ENCODE data around the gene GFM2.
A peak's percentile ranks its signal among the peaks of the same experiment; 100 is the strongest.
"Not testable (repeated sequence)": the region's sequence is repeated elsewhere in the genome, so short reads cannot be mapped to it uniquely, and the experiment has no call there.

The GFM2 gene

GRCh38 chr5:74766849-74767578, at the start of gene GFM2, which contains the start of gene NSA2:
Gene GFM2 (minus strand): TSS chr5:74767117. CDS start chr5:74763742, 3,375 bp downstream.
Gene NSA2 (plus strand): TSS chr5:74767249. CDS start chr5:74767361, 112 bp downstream.
- peak; percentile 91 for DNase-seq (ENCODE audit: low read depth)

GRCh38 chr5:74810915-74811314, 44.0 kb upstream of the GFM2 start:
- DNase-seq (ENCODE audit: low read depth): peak; percentile 47

- DNase-seq (ENCODE audit: low read depth): no peak
These were observed 35.0 kb upstream of the GFM2 start for GRCh38 chr5:74801941-74802340.

GRCh38 chr5:74801197-74801596, 34.3 kb upstream of the GFM2 start:
- DNase-seq (ENCODE audit: low read depth): no peak

DNA sequence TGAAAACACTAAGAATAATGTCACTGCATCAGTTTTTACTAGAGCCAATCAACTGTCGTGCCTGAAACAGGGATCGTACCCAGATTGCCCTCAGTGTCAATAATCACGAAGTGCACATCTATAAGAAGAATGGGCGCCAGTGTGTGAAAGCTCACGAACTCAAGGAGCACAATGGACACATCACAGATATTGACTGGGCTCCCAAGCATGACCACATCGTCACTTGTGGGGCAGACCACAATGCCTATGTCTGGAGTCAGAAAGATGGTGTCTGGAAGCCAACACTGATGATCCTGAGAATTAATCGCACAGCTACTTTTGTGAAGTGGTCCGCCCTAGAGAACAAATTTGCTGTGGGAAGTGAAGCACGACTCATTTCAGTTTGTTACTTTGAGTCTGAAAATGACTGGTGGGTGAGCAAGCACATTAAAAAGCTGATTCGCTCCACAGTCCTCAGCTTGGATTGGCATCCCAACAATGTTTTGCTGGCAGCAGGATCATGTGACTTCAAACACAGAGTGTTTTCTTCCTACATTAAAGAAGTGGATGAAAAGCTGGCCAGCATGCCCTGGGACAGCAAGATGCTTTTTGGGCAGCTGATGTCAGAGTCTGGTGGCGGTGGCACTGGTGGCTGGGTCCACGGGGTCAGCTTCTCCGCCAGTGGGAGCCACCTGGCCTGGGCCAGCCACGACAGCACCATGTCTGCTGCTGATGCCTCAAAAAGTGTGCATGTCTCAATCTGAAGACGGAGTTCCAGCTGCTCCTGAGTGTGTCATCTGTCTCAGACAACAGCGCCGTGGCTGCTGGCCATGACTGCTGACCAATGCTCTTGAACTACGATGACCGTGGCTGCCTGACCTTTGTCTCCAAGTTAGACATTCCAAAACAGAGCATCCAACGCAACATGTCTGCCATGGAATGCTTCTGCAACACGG, 32.3 kb upstream of the GFM2 start:
- peak; percentile 57 for DNase-seq (ENCODE audit: low read depth)

DNA sequence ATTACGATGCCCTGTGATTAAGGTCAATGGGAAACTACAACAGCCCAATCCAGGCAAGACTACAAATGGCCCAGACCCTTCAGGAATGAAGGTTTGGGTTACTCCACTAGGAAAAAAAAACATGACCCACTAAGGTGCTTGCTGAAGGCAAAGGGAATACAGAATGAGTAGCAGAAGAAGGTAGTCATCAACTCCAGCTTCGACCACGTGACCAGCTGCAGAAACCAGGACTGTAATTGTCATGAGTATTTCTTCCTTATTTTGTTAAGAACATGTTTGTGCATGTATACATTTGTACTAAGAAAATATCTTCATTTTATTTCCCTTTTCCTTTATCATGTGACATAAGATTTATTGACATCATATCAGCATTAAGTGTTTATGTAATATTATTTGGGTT, 24.8 kb upstream of the GFM2 start:
- not testable (repeated sequence) for DNase-seq (ENCODE audit: low read depth)

DNA sequence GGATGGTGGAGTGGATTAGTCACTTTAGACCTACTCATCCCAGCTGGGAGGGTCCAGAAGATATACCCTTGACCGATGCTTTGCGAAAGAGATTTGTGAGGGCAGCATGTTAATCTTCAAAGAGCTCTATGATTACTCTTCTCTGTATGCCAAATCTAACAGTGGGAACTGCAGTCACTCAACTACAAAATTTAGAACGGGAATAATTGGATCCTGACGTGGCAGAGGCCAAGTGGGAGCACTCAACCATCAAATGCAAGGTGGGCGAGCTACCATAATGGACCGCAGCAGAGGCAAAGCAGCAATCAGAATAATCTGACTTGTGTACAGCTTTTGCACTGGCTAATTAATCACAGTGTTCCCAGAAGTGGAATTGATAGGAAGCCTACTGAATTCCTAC, 20.5 kb upstream of the GFM2 start:
- no peak for DNase-seq (ENCODE audit: low read depth)

DNA sequence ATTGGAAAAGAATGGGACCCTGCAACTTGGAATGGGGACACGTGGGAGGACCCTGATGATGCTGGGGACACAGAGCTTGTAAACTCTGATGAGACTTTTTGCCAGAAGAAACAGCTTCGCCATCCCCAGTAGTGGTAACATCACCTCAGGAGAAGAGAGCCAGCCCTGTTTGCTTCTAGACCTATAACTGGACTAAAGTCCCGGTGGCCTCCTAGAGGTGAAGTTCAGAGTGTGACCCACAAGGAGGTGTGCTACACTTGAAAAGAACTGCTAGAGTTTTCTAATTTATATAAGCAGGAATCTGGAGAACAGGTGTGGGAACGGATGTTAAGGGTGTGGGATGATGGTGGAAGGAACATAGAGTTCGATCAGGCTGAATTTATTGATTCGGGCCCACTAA, 19.9 kb upstream of the GFM2 start:
- DNase-seq (ENCODE audit: low read depth): no peak

DNA sequence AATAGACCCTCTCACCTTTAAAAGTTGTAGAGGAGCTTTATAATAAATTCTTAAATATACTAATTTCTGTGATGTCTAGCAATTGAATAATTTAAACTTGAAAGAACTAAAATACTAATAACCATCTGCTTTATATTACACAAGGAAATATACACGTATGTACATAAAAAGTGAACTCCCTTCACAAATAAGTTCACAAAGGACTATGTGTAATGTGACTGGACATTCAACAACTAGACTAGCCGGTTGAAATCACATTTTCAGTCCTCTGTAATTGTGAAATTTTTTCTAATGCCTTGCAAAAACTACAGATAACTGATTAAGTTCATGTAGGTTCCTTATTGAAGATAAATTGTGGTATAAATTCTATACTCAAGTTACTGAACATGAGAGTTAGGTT, 11.7 kb upstream of the GFM2 start:
- DNase-seq (ENCODE audit: low read depth): no peak

DNA sequence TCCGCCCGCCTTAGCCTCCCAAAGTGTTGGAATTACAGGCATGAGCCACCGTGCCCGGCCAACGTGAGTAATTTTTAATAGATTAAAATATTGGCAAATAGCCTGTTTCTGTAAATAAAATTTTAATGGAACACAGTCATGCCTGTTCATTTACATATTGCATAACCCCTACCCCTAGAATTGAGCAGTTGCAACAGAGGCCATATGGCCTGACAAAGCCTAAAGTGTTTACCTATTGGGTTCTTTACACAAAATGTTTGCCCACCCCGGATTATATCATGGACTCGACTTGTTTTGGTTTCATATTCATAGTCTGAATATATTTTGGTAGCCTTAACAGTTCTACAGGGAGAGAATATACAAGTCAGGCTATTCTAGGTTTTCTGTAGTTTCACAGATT, 5.4 kb upstream of the GFM2 start:
- DNase-seq (ENCODE audit: low read depth): no peak

- peak; percentile 69 for DNase-seq (ENCODE audit: low read depth)
These were observed 629 bp upstream of the GFM2 start for GRCh38 chr5:74767579-74767913.

DNA sequence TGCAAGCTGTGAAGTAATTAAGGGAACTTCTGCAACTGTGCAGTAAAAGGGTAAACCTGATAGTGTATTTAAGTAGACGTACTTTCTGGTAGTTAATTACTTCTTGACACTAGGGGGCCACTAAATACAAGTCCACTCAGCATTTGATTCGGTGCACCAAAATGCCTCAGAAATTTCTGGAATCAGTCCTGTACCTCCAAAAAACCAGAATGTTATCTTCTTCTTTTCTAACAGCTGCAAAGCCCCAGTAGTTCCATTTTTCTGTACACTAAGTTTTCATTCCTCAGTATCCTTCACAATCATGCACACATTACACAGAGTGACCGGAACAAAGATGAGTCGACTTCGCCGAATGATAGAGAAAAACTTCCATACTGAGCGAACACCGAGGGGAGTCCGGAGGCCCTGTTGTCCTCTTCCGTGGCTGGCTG, 484 bp downstream of the GFM2 start:
- DNase-seq (ENCODE audit: low read depth): peak; percentile 50

GRCh38 chr5:74765929-74766328, 988 bp downstream of the GFM2 start:
- no peak for DNase-seq (ENCODE audit: low read depth)

GRCh38 chr5:74765201-74765600, 1.7 kb downstream of the GFM2 start:
- peak; percentile 6 for DNase-seq (ENCODE audit: low read depth)

DNA sequence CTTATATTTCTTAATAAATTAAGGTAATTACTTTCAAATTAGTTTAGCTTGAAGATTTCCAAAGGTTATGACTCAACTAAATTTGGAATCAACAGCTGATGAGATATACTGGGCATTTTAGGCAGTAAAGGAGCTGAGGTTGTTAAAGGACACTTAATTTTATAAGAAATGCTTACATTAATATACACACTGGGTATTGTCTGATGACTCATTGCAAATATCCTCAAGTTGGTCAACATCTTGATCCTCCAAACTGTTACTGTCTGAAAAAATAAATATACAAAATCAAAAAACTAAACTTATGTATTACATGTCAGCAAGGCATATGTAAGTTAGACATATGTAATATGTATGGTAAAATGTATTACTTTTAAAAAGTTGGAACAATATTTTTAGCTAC, 3.4 kb downstream of the GFM2 start:
- DNase-seq (ENCODE audit: low read depth): peak; percentile 5

DNA sequence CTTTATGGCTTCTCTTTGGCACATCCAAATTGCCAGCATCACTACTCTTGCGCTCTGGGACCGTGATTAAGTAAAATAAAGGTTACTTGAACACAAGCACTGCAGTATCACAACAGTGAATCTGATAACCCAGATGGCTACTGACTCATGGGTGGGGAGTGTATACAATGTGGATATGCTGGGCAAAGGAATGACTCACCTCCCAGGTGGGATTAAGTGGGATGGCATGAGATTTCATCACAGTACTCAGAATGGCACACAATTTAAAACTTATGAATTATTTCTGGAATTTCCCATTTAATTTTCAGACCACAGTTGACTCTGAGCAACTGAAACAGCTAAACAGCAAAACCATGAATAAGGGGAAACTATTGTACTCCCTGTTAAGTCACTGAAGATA, 4.3 kb downstream of the GFM2 start:
- peak; percentile 72 for DNase-seq (ENCODE audit: low read depth)

DNA sequence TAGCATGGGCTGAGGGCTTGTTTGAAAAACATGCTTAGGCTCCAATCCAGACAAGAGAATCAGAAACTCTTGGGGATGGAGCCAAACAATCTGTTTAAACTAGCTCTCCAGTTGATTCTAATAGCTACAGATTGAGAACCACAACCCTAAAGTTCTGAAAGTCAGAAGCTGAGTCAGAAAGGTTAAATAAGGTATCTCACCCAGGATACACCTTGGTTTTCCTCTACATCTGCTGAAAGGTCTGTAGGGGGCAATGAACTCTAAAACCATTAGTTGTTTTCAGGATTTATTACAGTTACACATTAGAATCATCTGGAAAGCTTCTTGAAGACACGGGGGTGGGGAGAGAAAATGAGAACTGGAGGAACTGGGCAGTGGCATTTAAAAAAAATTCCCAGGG, 5.7 kb downstream of the GFM2 start:
- no peak for DNase-seq (ENCODE audit: low read depth)

- DNase-seq (ENCODE audit: low read depth): not testable (repeated sequence)
These were observed 18.2 kb downstream of the GFM2 start for GRCh38 chr5:74748742-74749141.

DNA sequence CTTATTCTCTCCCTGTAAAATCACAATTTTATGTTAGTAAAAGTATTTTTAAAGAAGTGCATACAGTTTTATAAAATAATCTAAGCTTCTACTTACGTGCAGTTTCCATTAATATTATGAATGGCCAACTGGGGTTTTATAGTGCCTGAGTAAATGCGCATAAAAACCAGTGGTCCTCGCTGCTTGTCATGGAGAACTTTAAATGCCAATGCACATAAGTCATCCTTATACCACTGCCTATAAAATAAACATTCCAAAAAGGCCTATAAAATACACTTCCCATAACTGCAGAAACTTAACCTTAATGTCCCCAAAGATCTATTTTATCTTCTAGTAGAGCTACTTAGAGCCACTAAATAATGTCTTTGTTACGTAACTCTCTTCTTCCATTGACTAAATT, 28.5 kb downstream of the GFM2 start:
- DNase-seq (ENCODE audit: low read depth): peak; percentile 26

- DNase-seq (ENCODE audit: low read depth): no peak
These were observed 30.2 kb downstream of the GFM2 start for GRCh38 chr5:74736759-74737158.

- no peak for DNase-seq (ENCODE audit: low read depth)
These were observed 41.6 kb downstream of the GFM2 start for GRCh38 chr5:74725331-74725730.

DNA sequence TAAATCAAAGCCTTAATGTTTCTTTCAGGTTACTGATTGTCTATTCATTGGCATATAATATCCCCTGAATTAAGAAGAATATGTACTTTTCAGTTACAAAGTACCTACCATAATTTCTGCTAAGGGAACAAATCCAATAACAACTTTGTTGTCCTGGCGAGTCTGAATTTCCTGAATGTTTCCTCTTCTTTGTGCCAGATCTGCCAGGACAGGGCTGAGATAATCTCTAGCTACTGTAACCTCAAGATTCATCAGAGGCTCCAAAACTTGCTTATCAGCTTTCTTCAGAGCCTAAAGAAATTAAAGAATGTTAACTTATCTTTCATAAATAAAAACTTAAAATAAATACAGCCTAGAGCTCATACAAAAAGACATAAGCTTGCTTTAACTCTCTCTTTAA, 44.6 kb downstream of the GFM2 start:
- no peak for DNase-seq (ENCODE audit: low read depth)

GRCh38 chr5:74717596-74717995, 49.3 kb downstream of the GFM2 start:
- no peak for DNase-seq (ENCODE audit: low read depth)

Data from EH (cell line).